CD4-positive, alpha-beta T cell treated with Interleukin-12 subunit alpha and Interleukin-12 subunit beta, for 1 hour (primary cell): ENCODE data around the gene ADAMTS12.

ENCODE experiments used
- DNase-seq: peaks from one replicate; pipeline ENCODE4 v3.0.0-alpha.2; 2020

The ADAMTS12 gene

DNA sequence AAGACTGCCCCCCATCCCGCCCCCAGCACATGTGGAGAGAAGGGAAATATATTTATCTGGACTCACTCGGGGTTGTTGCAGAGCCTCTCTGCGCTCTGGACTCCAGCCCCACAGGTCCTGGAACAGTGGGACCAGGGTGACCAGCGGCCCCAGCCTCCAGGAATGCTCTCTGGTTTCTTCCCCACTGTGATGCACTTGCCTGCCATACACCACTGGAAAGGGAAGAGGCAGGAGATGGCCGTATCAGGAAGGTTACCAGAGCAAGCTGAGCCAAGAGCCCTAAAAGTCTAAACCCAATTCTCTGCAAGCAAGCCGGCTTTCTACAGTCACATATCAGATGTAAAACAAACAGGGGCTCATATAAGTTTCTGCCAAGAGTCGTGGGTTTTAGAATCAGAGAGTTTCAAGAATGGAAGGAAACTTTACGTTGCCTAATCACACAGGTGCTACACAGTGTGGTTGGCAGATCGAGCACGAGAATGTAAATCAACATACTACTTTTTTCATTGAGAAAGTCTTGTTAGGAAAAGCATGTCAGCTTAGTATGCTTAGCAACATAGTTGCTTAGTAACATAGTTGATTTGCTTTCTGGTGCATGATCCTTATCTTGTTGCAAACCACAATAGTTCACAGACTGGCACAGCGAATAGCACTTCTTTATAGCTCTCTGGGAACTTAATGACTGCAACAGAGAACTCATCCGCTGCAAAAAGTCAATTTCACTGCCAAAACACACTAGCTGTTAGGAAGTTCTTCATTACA is 249.9 kb downstream of the ADAMTS12 start:
- peak; percentile 0 for DNase-seq

DNA sequence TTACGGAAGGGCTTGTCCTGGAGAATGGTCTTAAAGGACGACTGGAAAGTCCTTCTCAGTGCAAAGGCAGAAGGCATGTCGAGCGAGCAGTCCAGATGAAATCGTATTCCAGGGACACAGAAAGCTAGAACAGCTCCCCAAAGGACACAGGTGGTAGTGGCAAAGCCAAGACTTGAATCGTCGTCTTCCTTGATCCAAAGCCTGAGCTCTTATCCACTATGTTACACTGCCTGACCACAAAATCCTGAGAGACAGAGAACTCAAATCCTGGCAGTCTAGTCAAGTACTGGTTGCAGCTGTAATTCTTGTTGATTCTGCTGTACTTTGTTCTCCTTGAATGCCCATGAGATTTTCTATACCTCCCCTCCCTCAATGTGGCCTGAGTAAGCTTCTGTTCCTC is 252.3 kb downstream of the ADAMTS12 start:
- no peak for DNase-seq

DNA sequence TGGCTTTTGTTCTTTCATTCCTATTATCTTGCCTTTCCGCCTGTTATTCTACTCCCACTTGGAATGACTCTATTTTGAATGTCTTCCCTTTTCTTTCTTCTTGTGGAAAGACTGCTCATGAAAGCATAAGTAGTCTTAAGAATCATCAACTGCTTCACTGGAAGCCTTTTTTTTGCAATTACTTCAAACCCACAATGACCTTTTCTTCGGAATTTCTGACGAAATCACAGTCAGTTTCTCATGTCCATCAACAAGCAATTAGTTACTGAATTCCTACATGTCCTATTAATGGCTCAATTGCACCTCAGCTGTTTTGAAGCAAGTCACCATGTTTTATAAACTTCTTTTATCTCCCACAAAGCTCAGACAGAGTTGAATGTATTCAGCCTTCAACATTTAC is 254.8 kb downstream of the ADAMTS12 start:
- no peak for DNase-seq

DNA sequence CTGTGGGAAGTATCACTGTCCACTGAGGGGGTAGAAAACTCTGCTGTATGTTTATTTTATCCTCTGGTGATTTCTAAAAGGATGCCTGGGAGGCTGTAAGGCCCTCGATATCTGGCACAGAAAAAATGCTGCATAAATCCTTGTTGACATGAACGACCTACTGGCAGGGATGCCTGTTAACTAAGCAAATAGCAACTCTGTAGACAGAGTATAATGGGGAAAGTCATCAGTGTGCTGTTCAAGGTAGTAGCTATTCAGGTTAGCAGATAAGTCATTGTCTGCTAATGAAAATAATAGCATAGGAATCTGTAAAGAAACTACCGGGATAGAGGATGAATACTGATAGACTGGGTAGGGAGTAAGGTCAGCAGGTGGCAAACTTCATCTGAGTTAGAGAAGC is 256.2 kb downstream of the ADAMTS12 start:
- DNase-seq, result no peak

DNA sequence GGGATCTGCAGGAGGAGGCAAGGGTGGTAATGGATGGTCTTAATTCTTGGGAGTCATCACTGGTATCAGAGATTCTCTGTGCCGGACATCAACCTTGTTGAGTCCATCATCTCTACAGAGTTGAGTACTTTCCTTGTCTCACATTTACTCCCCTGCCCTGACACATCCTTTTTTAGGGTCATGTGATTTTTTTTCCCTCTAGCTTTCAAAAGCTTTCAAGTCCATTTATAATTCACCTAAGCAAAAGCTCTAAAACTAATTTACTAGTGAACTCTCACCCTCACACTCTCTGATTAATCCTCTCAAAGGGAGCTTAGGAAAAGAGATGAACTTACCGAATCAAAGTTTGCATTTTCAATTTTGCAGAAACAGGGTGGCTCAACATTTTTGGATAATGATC is 258.1 kb downstream of the ADAMTS12 start:
- no peak for DNase-seq

DNA sequence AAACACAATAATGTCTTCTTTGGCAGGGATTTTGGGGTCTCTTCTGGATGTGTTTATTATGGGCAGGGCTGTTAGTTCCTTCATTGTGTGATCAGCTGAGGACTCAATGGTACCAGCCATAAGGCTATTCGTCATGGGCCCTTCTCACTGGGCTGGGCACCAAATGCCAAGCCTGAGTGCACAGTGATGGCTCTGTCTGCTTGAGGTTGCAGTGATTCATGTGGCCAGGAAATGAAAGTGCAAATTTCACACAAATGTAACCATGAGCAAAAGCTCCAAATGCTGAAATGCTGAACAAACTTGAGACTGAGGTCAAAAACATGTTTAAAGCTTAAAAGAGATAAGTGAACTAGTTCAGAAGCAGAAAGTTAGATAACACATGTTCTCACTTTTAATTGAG is 260.0 kb downstream of the ADAMTS12 start:
- DNase-seq, result no peak

DNA sequence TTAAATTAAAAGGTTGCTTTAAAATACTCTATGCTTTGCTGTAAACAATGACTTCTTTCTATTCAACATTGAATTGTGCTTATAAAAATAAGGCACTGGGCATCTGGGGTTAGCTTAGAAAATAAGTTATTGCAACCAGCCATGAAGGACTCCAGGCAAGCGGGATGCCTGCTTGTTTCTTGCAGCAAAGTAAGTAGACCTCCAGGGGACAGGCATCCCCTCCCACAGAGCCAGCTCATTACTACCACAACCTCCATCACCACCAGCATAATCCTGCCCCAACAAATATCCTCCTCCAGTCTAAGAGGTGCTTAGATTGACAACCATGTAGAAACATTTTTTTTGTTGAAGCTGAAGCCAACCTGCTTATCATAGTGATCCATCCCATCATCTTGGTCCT is 260.7 kb downstream of the ADAMTS12 start:
- no peak for DNase-seq

DNA sequence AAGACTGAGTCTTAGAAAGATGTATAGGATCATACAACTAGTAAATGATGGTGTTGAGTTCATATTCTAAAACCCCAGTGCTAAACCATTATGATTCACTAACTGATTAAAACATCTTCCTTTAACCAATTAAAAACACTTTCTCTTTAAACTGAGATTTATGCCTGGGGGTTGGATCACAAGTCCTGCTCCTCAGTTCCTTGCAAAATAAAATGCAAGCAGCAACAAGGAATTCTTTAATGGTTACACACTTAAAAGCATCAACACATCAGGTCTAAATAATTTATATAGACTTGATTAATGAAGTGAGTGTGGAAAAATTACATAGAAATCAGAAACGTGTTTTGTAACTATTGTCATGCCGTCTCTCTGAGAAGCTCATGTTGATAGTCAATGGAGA is 261.8 kb downstream of the ADAMTS12 start:
- DNase-seq, result no peak

DNA sequence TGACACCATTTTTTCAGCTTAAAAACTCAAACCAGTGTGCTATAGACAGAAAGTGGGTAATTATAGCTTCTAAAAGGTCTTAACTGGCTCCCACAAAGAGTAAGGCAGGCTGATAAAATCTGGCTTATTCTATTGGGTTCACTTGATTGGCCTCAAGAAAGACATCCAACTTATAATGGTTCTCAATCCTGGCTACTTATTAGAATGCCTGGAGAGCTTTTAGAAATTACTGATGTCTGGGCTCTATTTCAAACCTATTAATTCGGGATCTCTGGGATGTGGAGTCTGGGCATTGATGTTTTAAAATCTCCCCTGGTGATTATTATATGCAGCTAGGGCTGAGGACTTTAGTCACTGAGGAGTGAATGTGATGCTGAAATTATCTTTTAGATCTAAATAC is 263.0 kb downstream of the ADAMTS12 start:
- no peak for DNase-seq

DNA sequence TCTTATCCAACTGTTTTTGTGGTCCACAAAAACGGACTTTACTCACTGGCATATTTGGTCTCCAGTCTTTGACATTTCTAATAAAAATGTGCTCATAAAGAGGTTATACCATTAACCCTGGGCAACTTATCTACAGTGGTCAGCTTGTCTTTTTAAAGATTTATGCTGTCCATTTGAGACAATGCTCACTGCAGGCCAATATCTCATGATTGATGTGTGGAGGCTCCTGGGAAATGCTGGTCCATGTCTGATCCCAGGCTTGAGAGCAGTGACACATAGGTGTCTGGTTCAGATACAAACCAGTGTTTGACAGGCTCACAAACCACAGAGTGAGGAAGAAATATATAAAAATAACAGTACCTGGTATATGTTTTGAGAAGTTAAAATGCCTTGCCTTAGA is 270.3 kb downstream of the ADAMTS12 start:
- DNase-seq, result no peak

DNA sequence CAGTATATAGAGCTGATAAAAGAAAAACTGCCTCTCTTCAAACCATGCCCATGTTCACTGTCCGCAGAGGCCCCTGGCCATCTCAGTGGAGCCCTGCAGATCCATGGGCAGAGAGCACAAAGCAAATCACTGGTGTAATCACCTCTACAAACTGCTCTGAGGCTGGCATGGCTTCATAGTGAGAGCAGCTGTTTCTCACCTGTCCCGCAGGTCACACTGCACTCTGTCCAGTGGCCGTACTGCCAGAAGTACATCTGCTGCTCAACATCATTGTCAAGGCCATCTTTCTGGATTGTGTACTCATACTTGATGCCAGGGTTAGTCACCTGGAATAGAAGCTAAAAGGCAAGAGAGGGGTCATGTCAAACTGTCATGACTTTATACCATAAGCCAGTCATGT is 277.8 kb downstream of the ADAMTS12 start:
- no peak for DNase-seq

DNA sequence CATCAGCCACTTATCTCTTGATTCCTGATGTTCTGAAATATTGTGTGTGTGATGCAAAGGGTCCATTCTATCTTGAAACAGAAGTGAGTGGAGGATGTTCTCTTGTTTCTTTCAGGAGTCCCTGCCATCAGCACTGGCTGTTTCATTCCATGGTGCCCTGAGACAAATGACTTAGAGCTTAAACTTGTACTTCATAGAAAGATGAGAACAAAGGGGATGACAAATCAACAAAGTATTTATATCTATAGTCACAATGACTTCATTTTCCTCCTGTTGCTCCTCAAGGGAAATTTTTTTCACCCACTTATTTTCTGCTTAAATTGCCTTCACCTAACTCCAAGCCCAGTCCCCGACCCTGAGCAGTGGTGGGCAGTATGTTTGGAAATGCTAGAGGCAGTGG is 279.4 kb downstream of the ADAMTS12 start:
- no peak for DNase-seq

DNA sequence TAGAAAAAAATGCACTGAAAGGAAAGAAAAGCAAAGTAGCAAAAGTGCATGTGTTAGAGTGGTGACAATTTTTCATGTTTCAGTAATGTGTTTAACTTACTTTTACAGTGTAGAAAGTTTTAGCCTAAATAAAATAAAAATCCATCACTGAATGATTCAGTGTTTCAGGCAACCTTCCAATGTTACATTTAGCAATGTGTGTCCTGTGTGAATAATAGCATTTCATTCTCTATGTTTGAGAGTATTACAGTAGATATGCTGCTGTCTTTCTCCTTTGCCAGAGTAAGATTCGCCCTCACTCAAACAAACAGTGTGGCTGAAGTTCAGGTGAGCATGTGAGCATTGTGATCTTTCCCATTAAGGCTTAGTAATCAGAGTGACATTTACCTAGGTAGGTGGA is 279.9 kb downstream of the ADAMTS12 start:
- DNase-seq, result no peak

DNA sequence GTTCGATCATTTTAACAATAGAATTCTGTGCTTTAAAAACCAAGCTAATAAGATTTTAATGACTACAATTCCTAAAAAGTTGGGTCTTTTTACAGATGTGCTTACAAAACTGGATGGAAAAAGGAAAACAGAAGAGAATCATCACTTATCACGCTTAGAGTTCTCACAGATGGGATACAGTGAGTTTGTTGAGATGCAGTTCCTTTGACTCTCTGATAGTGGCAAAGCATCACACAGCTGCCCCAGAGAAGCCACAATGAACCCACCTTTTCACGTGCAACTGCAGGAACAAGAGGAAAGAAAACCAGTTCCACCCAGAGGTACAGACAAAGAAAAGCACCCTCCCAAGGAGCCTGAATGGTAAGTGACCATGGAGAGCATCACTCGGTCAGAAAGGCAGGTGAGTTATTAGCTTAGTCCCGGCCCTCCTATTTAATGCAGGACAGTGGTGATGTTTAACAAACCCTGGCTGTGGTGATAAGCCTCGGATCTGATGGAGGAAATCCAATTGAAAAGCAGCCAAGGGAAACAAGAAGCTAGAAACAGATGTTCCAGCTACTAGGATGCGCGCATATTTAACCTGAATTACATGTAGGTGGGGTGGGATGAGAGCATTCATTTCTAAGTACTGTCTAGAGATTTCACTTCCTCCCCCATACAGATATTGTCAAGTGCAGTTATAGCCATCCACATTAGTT is 283.3 kb downstream of the ADAMTS12 start:
- DNase-seq, result no peak

DNA sequence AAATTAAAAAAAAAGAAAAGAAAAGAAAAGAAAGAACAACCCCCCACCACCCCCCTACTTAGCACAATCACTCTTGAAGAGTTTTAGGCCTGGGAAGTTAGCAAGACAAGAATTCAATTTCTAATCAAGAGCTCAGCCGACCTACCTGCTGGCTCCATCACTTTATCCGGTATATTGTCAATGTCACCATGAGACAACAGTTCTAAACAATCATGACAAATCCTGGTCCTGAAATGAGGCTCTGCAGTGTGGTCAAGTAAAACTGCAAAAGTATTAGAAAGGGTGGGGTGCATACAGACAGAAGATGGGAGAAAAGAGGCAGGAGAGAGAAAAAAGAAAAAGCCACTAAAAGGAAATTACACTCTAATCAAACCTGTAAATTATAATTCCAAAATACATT is 287.3 kb downstream of the ADAMTS12 start:
- no peak for DNase-seq

DNA sequence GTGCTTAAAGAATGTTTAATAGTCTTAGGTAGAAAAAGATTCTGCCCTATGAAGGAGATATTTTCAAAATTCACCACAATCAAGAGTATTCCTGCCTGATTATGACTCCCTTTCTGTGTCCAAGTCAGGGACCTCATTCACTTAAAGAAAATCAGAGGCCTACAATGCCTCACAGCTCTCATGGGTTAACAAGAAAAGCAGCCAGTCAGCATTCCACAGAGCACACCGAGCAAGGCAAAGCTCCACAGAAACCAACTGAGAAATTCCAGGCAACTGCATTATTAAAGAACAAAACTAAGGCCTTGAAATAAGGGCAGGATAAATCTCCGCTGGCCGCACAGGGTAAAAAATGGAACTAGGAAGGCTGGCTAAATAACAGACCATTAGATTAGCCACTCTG is 289.9 kb downstream of the ADAMTS12 start:
- DNase-seq, result no peak

DNA sequence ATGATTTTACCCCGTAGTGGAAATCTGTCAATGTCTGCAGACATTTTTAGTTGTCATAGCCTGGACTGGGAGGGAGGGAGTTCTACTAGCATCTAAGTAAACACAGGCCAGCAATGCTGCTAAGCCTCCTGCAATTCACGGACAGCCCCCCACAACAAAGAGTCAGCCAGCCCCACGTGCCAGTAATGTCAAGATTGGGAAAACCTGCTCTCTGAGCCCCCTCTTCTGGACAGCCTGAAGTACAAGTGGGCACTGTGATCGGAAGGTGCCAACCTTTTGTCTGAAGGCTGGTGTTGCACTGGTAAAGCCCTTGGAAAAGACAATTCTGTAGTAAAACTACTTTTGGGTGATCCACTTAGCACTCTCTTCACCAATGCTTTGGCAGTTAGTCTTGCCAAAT is 296.5 kb downstream of the ADAMTS12 start:
- DNase-seq, result no peak

DNA sequence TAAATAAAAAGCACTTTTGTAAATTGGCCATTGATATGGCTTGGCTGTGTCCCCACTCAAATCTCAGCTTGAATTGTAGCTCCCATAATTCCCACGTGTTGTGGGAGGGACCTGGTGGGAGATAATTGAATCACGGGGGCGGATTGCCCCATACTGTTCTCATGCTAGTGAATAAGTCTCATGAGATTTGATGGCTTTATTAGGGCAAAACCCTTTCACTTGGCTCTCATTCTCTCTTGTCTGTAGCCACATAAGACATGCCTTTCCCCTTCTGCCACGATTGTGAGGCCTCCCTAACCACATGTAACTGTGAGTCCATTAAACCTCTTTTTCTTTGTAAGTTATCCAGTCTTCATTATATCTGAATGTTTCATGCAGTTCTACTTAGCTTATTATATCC is 297.8 kb downstream of the ADAMTS12 start:
- no peak for DNase-seq

DNA sequence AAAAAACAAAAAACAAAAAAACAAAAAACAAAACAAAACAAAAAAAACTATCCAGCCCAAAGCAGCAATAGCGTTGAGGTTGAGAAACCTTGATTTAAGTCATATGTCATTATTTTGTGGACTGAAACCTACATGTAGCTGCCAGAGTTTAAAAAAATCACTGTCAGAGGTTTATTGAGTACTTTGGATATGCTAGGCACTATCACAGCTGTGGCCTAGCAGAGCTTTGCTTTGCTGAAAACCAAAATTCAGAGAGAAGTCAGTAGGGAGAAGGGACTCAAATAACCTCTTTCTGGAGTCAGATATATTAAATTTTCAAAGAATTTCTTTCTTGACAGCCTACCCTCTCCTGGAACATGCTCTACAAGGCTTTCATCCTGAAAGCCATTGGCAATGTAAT is 299.5 kb downstream of the ADAMTS12 start:
- no peak for DNase-seq

DNA sequence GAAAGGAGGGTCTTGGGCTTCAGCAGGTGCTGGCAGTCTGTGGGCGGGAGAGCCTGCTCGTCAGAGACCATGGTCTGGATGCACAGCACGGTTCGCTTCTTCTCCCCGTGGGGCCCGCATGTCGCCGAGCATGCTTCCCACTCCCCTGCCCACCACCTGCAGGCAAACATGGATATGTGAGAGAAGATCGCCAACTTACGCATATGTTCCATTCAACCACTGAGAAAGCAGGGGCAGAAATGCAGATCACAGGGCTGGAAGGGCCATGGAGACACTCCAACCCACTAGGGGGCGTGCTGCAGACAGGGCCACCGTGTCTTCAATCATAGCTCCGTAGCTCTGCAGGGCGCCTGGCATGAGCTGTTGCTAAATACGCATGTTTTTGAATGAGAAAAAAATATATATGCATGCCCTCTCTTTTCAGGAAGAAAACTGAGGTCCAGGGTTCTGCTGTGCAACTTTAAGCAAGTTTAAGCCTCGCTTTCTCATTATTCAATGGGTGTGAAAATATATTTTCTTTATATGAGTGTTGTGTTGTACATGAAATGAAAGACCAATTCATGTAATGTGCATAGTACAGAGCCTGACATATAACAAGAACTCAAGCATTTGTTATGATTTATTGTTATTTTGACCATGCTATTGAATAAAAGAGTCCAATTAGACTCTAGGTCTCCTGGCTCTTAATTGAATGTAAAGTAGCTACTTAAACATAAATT is 303.0 kb downstream of the ADAMTS12 start:
- DNase-seq, result peak; percentile 16

DNA sequence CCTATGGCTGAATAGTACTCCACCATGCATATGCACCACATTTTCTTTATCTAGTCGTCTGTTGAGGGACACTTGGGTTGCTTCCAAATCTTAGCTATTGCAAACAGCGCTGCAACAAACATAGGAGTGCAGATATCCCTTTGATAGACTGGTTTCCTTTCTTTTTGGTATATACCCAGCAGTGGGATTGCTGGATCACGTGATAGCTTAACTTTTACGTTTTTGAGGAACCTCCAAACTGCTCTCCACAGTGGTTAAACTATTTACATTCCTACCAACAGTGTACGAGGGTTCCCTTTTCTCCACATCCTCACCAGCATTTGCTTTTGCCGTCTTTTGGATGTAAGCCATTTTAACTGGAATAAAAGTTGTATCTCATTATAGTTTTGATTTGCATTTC is 308.5 kb downstream of the ADAMTS12 start:
- DNase-seq, result no peak

DNA sequence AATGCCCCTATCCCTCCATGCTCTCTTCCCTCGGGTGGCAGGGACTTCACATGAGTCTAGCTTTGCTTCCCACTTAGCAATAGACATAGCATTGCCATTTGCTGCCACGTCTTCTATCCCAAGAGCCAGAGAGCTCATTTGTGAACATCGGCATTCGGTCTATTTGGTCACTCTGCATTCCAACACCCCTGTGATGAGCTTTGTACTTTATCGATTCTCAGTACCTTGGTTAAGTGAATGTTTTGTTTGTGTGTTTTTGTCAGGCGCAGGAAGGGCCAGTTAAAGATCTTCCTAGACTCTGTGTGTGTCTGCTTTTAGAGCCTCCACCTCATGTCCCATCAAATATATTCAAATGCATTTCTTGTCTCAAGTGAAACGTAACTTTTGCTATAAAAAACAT is 309.4 kb downstream of the ADAMTS12 start:
- DNase-seq, result no peak

DNA sequence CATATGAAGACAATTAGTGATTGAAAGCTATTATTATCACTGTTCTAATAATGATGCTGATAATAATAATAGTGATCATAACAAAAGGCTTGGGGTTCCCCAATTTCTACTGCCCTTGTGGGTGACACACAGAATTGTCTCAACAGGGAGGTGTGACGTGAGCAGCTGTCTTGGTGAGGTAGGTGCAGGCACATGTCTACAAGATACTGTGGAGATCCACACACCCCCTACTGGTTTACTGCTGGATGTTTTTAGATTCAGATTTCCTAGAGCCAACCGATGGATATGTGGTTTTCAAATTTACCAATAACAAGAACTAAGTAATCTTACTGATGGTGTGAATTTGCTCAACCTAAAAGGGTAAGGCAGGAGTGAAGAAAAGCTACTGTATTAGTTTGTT is 312.0 kb downstream of the ADAMTS12 start:
- DNase-seq, result no peak

DNA sequence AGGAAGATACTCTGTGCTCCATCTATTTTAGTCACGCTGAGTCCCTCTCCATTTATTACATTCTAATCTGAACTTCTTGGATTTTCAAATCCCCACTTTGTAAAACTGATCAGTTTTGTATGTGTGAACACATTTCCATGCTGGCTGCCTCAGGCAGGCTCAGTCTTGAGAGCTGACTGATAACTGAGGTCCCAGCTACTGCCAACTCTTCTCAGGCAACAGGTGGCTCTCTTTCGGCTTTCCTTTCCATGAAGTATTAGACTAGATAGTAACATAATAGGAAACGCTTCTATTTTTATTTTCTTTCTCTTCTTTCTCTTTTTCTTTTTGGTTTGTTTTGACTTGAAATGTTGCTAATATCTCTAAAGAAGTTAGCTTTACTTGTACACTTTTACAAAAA is 312.6 kb downstream of the ADAMTS12 start:
- no peak for DNase-seq
